A549 (cell line): ENCODE results near the gene AFF1.

Experiments used
- BHLHE40 ChIP-seq: IDR thresholded peaks from 2 replicates; pipeline ENCODE4 v1.6.1; 2012; ENCODE audit warnings: low read depth, low read length, inconsistent platforms
- CBX2 ChIP-seq: fragments of 200-600 bp; sonication (generic); IDR thresholded peaks from 2 replicates; pipeline ENCODE4 v1.6.1; 2016; ENCODE audit warnings: low read depth, mild to moderate bottlenecking, borderline replicate concordance
- FOSB ChIP-seq: fragments of 250-450 bp; sonication (Bioruptor Pico); IDR thresholded peaks from 2 replicates; pipeline ENCODE4 v1.5.0; 2020; ENCODE audit warnings: mild to moderate bottlenecking, moderate library complexity
- MAFK ChIP-seq: fragments of 450-650 bp; IDR thresholded peaks from 2 replicates; pipeline ENCODE4 v1.6.1; 2014; ENCODE audit not compliant: partially characterized antibody
- POLR2A ChIP-seq: IDR thresholded peaks from 2 replicates; pipeline ENCODE4 v1.6.1; 2012; ENCODE audit warnings: mild to moderate bottlenecking, low read length
- RAD21 ChIP-seq, 2 experiments: fragments of >200 bp in 1 of 2; sonication (Bioruptor Twin) in 1 of 2; formaldehyde crosslinking in 1 of 2; IDR thresholded peaks in 1 of 2; conservative IDR thresholded peaks in 1 of 2; 2 replicates in 1 of 2; 3 replicates in 1 of 2; pipeline ENCODE4 v1.6.1; 2012 to 2018; ENCODE audit warnings: inconsistent platforms in 1 of 2
- RCOR1 ChIP-seq: fragments of 150-350 bp; IDR thresholded peaks from 2 replicates; pipeline ENCODE4 v1.6.1; 2014; ENCODE audit warnings: antibody characterized with exemption, low read length, low read depth
- RFX5 ChIP-seq: fragments of 450-650 bp; IDR thresholded peaks from 2 replicates; pipeline ENCODE4 v1.7.1; 2014; ENCODE audit warnings: antibody characterized with exemption, mild to moderate bottlenecking, moderate library complexity
- RNF2 ChIP-seq: fragments of 200-600 bp; sonication (generic); IDR thresholded peaks from 2 replicates; pipeline ENCODE4 v1.6.1; 2016; ENCODE audit warnings: low read depth, mild to moderate bottlenecking, antibody characterized with exemption, moderate library complexity, borderline replicate concordance
- TP53 ChIP-seq: fragments of 250-450 bp; sonication (Bioruptor Pico); IDR thresholded peaks from 2 replicates; pipeline ENCODE4 v1.5.0; 2021; ENCODE audit warnings: mild to moderate bottlenecking, moderate library complexity
- TF ChIP-seq, protein P1 (sequence below): fragments of >200 bp; sonication (Bioruptor Twin); formaldehyde crosslinking; IDR thresholded peaks from 3 replicates; pipeline ENCODE4 v1.5.1; 2016
- TF ChIP-seq, protein P2 (sequence below): fragments of 250-450 bp; sonication (Bioruptor Pico); IDR thresholded peaks from 2 replicates; pipeline ENCODE4 v1.5.0; 2021; ENCODE audit warnings: mild to moderate bottlenecking, moderate library complexity, borderline replicate concordance
- TF ChIP-seq, protein P3 (sequence below): fragments of 200-600 bp; sonication (generic); IDR thresholded peaks from 2 replicates; pipeline ENCODE4 v1.6.1; 2016; ENCODE audit warnings: antibody characterized with exemption, mild to moderate bottlenecking, moderate library complexity
- TF ChIP-seq, protein P4 (sequence below): fragments of 150-350 bp; IDR thresholded peaks from 2 replicates; pipeline ENCODE4 v1.6.1; 2014; ENCODE audit warnings: low read depth, mild to moderate bottlenecking, low read length

DNA sequence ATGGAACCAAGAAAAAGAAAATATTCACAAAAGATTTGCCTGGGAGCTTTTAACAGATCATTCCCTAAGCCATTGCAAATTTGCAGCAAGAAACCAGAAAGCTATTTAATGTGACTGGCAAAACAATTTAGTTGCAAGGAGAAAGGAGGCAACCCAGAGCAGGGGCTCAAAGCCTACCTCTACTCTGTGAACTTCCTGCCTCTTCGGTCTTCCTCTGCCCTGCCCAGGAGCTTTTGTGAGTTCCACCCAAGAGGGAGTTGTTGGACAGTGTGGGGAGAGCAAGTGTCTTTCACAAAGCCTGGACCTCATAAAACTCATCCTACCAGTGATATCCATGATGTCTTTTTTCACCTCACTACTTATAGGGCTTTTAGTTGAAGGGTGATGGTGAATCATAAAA is 107.4 kb downstream of the AFF1 start:
- TF ChIP-seq RNF2 (no peak), RFX5 (no peak), FOSB (no peak), CBX2 (no peak), MAFK (no peak), POLR2A (no peak), RAD21 (conservative IDR thresholded peaks at IDR 0.05 in 1 of 2, IDR thresholded peaks at IDR 0.05 in 1 of 2) (no peak), RCOR1 (no peak), BHLHE40 (no peak), TP53 (CRISPR knock-in tag) (no peak)
- TF ChIP-seq, protein P1, sequence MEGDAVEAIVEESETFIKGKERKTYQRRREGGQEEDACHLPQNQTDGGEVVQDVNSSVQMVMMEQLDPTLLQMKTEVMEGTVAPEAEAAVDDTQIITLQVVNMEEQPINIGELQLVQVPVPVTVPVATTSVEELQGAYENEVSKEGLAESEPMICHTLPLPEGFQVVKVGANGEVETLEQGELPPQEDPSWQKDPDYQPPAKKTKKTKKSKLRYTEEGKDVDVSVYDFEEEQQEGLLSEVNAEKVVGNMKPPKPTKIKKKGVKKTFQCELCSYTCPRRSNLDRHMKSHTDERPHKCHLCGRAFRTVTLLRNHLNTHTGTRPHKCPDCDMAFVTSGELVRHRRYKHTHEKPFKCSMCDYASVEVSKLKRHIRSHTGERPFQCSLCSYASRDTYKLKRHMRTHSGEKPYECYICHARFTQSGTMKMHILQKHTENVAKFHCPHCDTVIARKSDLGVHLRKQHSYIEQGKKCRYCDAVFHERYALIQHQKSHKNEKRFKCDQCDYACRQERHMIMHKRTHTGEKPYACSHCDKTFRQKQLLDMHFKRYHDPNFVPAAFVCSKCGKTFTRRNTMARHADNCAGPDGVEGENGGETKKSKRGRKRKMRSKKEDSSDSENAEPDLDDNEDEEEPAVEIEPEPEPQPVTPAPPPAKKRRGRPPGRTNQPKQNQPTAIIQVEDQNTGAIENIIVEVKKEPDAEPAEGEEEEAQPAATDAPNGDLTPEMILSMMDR = no peak
- TF ChIP-seq, protein P2, sequence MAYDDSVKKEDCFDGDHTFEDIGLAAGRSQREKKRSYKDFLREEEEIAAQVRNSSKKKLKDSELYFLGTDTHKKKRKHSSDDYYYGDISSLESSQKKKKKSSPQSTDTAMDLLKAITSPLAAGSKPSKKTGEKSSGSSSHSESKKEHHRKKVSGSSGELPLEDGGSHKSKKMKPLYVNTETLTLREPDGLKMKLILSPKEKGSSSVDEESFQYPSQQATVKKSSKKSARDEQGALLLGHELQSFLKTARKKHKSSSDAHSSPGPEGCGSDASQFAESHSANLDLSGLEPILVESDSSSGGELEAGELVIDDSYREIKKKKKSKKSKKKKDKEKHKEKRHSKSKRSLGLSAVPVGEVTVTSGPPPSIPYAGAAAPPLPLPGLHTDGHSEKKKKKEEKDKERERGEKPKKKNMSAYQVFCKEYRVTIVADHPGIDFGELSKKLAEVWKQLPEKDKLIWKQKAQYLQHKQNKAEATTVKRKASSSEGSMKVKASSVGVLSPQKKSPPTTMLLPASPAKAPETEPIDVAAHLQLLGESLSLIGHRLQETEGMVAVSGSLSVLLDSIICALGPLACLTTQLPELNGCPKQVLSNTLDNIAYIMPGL (CRISPR knock-in tag) = no peak
- TF ChIP-seq, protein P3, sequence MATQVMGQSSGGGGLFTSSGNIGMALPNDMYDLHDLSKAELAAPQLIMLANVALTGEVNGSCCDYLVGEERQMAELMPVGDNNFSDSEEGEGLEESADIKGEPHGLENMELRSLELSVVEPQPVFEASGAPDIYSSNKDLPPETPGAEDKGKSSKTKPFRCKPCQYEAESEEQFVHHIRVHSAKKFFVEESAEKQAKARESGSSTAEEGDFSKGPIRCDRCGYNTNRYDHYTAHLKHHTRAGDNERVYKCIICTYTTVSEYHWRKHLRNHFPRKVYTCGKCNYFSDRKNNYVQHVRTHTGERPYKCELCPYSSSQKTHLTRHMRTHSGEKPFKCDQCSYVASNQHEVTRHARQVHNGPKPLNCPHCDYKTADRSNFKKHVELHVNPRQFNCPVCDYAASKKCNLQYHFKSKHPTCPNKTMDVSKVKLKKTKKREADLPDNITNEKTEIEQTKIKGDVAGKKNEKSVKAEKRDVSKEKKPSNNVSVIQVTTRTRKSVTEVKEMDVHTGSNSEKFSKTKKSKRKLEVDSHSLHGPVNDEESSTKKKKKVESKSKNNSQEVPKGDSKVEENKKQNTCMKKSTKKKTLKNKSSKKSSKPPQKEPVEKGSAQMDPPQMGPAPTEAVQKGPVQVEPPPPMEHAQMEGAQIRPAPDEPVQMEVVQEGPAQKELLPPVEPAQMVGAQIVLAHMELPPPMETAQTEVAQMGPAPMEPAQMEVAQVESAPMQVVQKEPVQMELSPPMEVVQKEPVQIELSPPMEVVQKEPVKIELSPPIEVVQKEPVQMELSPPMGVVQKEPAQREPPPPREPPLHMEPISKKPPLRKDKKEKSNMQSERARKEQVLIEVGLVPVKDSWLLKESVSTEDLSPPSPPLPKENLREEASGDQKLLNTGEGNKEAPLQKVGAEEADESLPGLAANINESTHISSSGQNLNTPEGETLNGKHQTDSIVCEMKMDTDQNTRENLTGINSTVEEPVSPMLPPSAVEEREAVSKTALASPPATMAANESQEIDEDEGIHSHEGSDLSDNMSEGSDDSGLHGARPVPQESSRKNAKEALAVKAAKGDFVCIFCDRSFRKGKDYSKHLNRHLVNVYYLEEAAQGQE = no peak
- TF ChIP-seq, protein P4, sequence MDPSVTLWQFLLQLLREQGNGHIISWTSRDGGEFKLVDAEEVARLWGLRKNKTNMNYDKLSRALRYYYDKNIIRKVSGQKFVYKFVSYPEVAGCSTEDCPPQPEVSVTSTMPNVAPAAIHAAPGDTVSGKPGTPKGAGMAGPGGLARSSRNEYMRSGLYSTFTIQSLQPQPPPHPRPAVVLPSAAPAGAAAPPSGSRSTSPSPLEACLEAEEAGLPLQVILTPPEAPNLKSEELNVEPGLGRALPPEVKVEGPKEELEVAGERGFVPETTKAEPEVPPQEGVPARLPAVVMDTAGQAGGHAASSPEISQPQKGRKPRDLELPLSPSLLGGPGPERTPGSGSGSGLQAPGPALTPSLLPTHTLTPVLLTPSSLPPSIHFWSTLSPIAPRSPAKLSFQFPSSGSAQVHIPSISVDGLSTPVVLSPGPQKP = no peak
